ENCODE measurements around the gene ADARB2.
A peak's percentile ranks its signal among the peaks of the same experiment; 100 is the strongest.

ADARB2 gene

GRCh38 chr10:1686491-1686749 is 50.9 kb downstream of the ADARB2 start:
- DNase-seq (no peak), ATAC-seq (no peak)
- Mint-ChIP-seq H3K36me3 (ENCODE audit: low read depth) (no peaks in the 10 kb centered on the region), H3K9me3 (no peaks in the 10 kb centered on the region), H3K4me3 (no peak overlapping the region), H3K27me3 (peaks cover 25% of the 10 kb centered on the region), H3K27ac (no peak overlapping the region), H3K4me1 (no peaks in the 10 kb centered on the region)

GRCh38 chr10:1685699-1686490 is 51.4 kb downstream of the ADARB2 start:
- ATAC-seq, result no peak
- H3K9me3 Mint-ChIP-seq, result no peaks in the 10 kb centered on the region
- no peak for DNase-seq
- H3K27me3 Mint-ChIP-seq, result peaks cover 24% of the 10 kb centered on the region
- H3K27ac Mint-ChIP-seq, result no peak overlapping the region
- no peak overlapping the region for H3K4me3 Mint-ChIP-seq
- no peaks in the 10 kb centered on the region for H3K4me1 Mint-ChIP-seq
- no peaks in the 10 kb centered on the region for H3K36me3 Mint-ChIP-seq (ENCODE audit: low read depth)

GRCh38 chr10:1684991-1685390 is 52.3 kb downstream of the ADARB2 start:
- no peak for DNase-seq
- Mint-ChIP-seq H3K27ac (no peak overlapping the region), H3K27me3 (peaks cover 20% of the 10 kb centered on the region), H3K9me3 (no peaks in the 10 kb centered on the region), H3K4me1 (no peaks in the 10 kb centered on the region), H3K4me3 (no peak overlapping the region), H3K36me3 (ENCODE audit: low read depth) (no peaks in the 10 kb centered on the region)
- no peak for ATAC-seq

DNA sequence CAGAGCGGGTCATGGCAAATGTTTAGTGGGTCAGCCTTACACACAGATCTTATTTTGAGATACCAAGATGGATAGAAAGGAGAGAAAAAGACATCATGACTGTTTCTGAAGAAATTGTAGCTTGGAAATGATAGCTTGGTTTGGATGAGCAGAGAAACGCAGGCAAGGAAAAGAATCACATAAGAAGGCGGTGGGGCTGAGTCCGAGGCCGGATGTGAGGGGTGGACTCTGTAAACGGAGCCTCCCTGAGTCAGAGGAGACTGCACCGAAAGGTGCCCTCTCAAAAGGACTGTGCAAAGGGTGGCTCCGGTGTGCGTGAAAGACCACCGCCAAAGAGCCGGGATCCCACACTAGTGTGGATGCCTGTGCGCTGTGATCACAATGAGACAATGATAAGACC is 53.7 kb downstream of the ADARB2 start:
- no peaks in the 10 kb centered on the region for H3K36me3 Mint-ChIP-seq (ENCODE audit: low read depth)
- no peak for ATAC-seq
- no peak for DNase-seq
- peaks cover 15% of the 10 kb centered on the region for H3K27me3 Mint-ChIP-seq
- H3K4me1 Mint-ChIP-seq, result no peaks in the 10 kb centered on the region
- no peak overlapping the region for H3K4me3 Mint-ChIP-seq
- H3K27ac Mint-ChIP-seq, result no peak overlapping the region
- H3K9me3 Mint-ChIP-seq, result no peaks in the 10 kb centered on the region

DNA sequence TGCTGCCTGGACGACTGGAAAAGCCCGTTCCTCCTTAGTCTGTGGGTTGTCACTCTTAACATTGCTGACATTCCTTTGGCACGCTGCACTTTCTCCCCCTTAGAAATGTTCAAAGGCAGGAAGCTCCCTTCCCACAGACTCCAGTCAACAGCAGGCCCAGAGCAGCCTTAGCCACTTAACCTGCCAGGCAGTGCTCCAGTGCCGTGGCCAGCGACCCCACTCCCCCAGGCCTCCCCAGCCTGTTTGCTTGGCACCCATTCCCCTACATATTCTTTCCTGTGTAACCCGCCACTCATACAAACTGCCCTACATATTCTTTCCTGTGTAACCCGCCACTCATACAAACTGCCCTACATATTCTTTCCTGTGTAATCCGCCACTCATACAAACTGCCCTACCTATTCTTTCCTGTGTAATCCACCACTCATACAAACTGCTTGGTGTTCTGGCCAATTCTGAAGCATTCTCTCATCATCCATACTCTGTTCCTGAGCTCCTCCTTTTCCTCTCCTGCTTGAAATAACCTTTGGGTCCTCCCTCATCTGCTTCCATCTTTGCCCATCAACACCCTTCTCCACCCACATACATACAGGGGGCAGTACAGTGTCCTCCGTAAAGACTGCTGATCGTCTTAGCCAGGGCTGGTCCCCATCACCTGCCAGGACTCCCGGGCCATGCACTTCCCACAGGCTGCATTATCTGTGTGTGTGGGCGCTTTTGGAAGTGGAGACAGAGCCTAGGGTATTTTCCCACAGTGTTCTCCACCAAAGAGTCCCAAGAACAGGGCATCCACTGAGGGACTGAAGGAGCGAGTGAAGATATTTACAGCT is 57.3 kb downstream of the ADARB2 start:
- no peak for DNase-seq
- no peaks in the 10 kb centered on the region for H3K4me1 Mint-ChIP-seq
- no peak overlapping the region for H3K27ac Mint-ChIP-seq
- H3K36me3 Mint-ChIP-seq (ENCODE audit: low read depth), result no peaks in the 10 kb centered on the region
- peaks cover 6% of the 10 kb centered on the region for H3K27me3 Mint-ChIP-seq
- no peak overlapping the region for H3K4me3 Mint-ChIP-seq
- H3K9me3 Mint-ChIP-seq, result no peaks in the 10 kb centered on the region
- ATAC-seq, result no peak

- Mint-ChIP-seq H3K36me3 (ENCODE audit: low read depth) (no peaks in the 10 kb centered on the region), H3K27ac (no peak overlapping the region), H3K4me1 (peaks cover 8% of the 10 kb centered on the region), H3K9me3 (no peaks in the 10 kb centered on the region), H3K27me3 (peaks cover 9% of the 10 kb centered on the region), H3K4me3 (no peak overlapping the region)
- DNase-seq, result no peak
- no peak for ATAC-seq
These were observed 59.2 kb downstream of the ADARB2 start for GRCh38 chr10:1678084-1678483.

DNA sequence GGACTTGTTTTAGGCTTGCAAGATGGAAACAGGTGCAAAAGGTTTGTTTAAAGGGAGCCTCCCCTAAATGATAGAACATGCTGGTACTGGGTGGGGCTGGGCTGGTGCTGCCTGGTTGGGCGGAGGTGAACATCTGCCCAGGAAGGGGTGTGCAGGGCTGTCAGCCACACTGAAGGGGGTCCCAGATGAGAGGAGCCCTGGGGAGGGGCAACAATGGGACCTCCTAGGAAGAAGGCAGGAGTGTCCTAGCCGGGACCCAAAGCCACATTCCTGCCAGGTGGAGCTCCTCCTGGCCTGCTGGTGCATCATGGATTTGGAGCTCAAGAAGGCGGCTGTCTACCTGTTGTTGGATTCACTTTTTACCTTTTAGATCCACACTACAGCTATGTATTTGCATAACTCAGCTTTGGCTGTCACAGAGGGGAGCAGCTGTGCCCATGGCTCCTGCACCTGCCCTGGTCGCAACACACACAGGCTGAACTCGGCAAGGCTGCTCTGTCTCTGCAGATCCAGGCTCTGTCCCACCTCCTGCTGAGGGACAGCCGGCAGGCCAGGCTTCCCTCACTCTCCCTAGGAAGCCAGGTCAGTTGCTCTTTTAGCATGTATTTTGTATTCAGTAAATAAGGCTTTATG is 59.9 kb downstream of the ADARB2 start:
- H3K4me1 Mint-ChIP-seq, result peaks cover 8% of the 10 kb centered on the region
- ATAC-seq, result no peak
- no peak for DNase-seq
- peaks cover 12% of the 10 kb centered on the region for H3K27me3 Mint-ChIP-seq
- no peaks in the 10 kb centered on the region for H3K9me3 Mint-ChIP-seq
- H3K4me3 Mint-ChIP-seq, result no peak overlapping the region
- no peaks in the 10 kb centered on the region for H3K36me3 Mint-ChIP-seq (ENCODE audit: low read depth)
- no peak overlapping the region for H3K27ac Mint-ChIP-seq

DNA sequence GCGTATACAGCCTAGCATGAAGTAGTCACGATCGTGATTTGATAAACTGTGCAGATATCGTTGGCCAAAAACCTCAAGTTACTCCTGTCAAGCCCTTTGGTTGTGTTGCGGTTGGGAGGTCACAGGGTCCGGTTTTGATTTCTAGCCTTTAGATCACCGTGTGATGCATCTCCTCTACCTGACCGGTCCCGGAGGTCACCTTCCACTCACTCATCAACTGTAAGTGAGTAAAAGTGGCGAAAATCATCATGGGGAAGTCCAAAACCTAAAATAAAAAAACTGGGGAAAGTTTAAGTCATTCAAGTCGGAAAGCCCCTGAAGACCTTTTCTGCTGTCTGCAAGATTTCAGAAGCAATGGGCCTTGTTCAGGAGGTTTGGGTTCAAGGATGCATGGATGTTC is 62.8 kb downstream of the ADARB2 start:
- Mint-ChIP-seq H3K27me3 (peaks cover 12% of the 10 kb centered on the region), H3K9me3 (no peaks in the 10 kb centered on the region), H3K4me1 (peaks cover 8% of the 10 kb centered on the region), H3K27ac (no peak overlapping the region), H3K36me3 (ENCODE audit: low read depth) (no peaks in the 10 kb centered on the region), H3K4me3 (no peak overlapping the region)
- no peak for DNase-seq
- ATAC-seq, result peak; percentile 54

DNA sequence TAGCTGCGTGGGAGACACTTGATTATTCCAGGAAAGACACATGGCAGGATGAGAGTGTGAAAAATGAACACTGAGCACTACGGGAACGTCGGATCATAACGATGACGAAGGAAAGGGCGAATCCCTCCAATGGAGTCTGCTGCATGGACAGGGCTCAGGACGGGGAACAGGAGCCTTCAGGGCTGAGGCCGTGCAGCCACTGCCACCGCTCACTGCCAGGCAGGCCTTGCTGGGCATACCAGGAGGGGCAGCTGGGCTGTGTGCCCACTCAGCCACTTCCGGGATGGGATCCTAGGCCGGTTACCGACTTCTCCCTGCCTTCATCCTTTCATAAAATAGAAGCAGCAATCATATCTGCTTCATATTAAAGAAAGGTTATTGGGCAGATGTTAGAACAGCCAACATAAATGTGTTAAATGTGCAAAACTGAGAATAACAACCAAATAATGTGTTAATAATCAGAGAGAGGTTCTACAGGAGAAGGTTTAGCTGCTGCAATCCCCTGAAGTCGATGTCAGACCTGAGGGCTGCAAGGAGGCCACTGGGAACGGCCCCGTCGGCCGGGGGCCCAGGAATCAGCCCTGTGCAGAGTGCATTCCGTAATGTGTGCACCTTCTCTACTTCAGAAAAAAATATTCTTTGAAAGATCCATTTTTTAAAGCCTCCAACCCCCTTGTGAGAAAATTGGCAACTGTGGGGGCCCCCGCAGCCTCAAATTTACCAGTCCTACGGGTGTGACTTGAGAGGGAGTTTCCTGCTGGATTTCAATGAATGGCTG is 63.6 kb downstream of the ADARB2 start:
- H3K9me3 Mint-ChIP-seq, result no peaks in the 10 kb centered on the region
- peaks cover 8% of the 10 kb centered on the region for H3K4me1 Mint-ChIP-seq
- H3K27me3 Mint-ChIP-seq, result peaks cover 10% of the 10 kb centered on the region
- DNase-seq (no peak), ATAC-seq (no peak)
- no peak overlapping the region for H3K27ac Mint-ChIP-seq
- no peak overlapping the region for H3K4me3 Mint-ChIP-seq
- no peaks in the 10 kb centered on the region for H3K36me3 Mint-ChIP-seq (ENCODE audit: low read depth)

- no peak overlapping the region for H3K27ac Mint-ChIP-seq
- no peak overlapping the region for H3K4me3 Mint-ChIP-seq
- DNase-seq, result no peak
- peaks cover 10% of the 10 kb centered on the region for H3K27me3 Mint-ChIP-seq
- no peaks in the 10 kb centered on the region for H3K9me3 Mint-ChIP-seq
- ATAC-seq, result no peak
- H3K36me3 Mint-ChIP-seq (ENCODE audit: low read depth), result no peaks in the 10 kb centered on the region
- H3K4me1 Mint-ChIP-seq, result peaks cover 8% of the 10 kb centered on the region
These were observed 65.1 kb downstream of the ADARB2 start for GRCh38 chr10:1672001-1672781.

DNA sequence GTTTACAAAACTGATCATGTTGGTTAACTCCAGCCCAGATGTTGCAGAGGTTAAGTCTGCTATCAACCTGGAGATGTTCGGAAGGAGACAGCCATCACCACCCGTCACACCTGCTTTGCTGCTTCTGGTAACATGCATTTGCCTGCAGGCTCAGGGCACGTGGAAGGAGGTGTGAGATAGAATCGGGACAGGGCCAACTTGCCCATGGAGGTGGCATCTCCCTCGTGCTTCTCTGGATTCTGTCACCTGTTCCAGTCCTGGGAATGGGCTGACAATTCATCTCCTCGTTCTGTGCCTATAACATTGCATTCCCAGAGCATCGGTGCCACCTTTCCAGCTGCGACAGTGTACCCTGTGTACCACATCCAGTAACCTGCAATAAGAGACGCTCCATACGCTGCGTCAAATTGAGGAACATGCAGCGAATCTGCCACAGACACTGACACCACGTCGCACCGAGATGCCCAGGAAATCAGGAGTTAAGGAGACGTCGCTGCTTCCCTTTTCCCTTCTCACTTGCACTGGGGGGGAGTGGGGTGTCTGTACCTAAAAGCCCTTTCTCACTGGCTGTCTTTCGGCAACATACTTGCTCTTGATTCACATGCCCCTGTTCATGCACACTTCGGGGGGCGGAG is 65.8 kb downstream of the ADARB2 start:
- peaks cover 10% of the 10 kb centered on the region for H3K27me3 Mint-ChIP-seq
- no peak overlapping the region for H3K27ac Mint-ChIP-seq
- H3K4me1 Mint-ChIP-seq, result peaks cover 8% of the 10 kb centered on the region
- no peak for DNase-seq
- H3K36me3 Mint-ChIP-seq (ENCODE audit: low read depth), result no peaks in the 10 kb centered on the region
- H3K4me3 Mint-ChIP-seq, result no peak overlapping the region
- no peak for ATAC-seq
- H3K9me3 Mint-ChIP-seq, result no peaks in the 10 kb centered on the region

DNA sequence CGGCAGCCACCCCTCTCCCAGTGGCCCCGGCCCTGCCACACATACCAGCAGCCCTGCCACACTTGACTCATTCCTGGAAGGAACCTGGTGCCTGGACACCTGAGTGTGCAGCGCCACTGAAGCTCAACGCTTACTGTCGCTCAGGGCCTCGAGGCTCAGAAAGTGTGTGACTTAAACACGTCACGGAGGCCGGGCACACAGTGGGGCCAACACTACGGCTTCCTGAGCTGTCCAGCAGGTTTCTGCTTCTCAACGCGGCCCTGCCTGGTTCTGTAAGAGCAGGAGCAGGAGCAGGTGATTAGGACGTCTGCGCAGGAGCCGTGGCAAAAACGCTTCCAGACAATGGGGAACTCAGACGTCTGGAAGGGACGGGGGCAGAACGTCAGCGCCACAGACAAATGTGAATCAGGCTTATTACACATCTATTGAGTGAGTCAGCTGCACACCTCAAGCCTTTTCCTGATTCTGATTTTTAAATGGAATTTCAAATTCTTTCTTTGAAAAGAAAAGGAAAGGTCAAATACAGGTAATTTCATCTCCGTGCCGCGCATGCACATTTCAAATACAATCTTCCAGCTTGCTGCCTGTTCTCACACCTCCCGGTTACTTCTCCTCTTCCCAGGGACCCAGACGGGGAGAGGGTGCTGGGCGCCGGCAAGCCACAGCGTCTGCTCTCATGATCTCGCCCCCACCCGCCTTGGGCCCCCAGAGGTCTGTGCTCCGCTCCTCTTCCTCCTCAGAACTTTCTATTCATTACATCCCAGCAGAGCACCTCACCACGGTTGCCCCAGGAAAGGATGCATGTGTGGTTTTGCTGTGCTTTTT is 66.6 kb downstream of the ADARB2 start:
- DNase-seq, result no peak
- no peak overlapping the region for H3K27ac Mint-ChIP-seq
- ATAC-seq, result no peak
- H3K4me1 Mint-ChIP-seq, result peaks cover 8% of the 10 kb centered on the region
- peaks cover 10% of the 10 kb centered on the region for H3K27me3 Mint-ChIP-seq
- H3K9me3 Mint-ChIP-seq, result no peaks in the 10 kb centered on the region
- no peaks in the 10 kb centered on the region for H3K36me3 Mint-ChIP-seq (ENCODE audit: low read depth)
- H3K4me3 Mint-ChIP-seq, result no peak overlapping the region

GRCh38 chr10:1669433-1669832 is 67.9 kb downstream of the ADARB2 start:
- H3K27ac Mint-ChIP-seq, result no peak overlapping the region

More at GRCh38 chr10:1669433-1669832, 67.9 kb downstream of the ADARB2 start:
- H3K9me3 Mint-ChIP-seq, result no peaks in the 10 kb centered on the region
- no peaks in the 10 kb centered on the region for H3K36me3 Mint-ChIP-seq (ENCODE audit: low read depth)
- H3K4me1 Mint-ChIP-seq, result peaks cover 4% of the 10 kb centered on the region
- H3K27me3 Mint-ChIP-seq, result peaks cover 4% of the 10 kb centered on the region
- no peak for DNase-seq
- no peak overlapping the region for H3K4me3 Mint-ChIP-seq
- ATAC-seq, result no peak

Data from activated naive CD8-positive, alpha-beta T cell treated with anti-CD3 and anti-CD28 coated beads, Interleukin-2, amount 50 U/mL, for 24 hours (primary cell).